HG03196 (cell line): ENCODE results near the gene UQCRFS1.
"Not testable (repeated sequence)": the region's sequence is repeated elsewhere in the genome, so short reads cannot be mapped to it uniquely, and the experiment has no call there.

Experiments
- ATAC-seq: cut with Tn5 transposase; IDR thresholded peaks from one replicate; pipeline ENCODE4 v1.9.1; 2021; ENCODE audit not compliant: unreplicated experiment

The UQCRFS1 gene

GRCh38 chr19:29215322-29215845 lies 2.4 kb upstream of the UQCRFS1 start:
- no peak for ATAC-seq

- ATAC-seq: no peak
Observed at GRCh38 chr19:29214411-29214810, 1.5 kb upstream of the UQCRFS1 start.

GRCh38 chr19:29212356-29212647 lies 649 bp downstream of the UQCRFS1 start:
- ATAC-seq: no peak

- ATAC-seq: no peak
Observed at GRCh38 chr19:29211562-29212355, 1.2 kb downstream of the UQCRFS1 start.

- not testable (repeated sequence) for ATAC-seq
Observed at GRCh38 chr19:29211041-29211440, 1.9 kb downstream of the UQCRFS1 start.

GRCh38 chr19:29210502-29210901 lies 2.4 kb downstream of the UQCRFS1 start:
- ATAC-seq: not testable (repeated sequence)

- not testable (repeated sequence) for ATAC-seq
Observed at GRCh38 chr19:29207403-29208187, 5.4 kb downstream of the UQCRFS1 start.

GRCh38 chr19:29206453-29206852 lies 6.5 kb downstream of the UQCRFS1 start:
- no peak for ATAC-seq

- no peak for ATAC-seq
Observed at GRCh38 chr19:29202281-29202680, 10.7 kb downstream of the UQCRFS1 start.

- no peak for ATAC-seq
Observed at GRCh38 chr19:29201855-29202254, 11.1 kb downstream of the UQCRFS1 start.

- ATAC-seq: no peak
Observed at GRCh38 chr19:29194658-29195057, 18.3 kb downstream of the UQCRFS1 start.

GRCh38 chr19:29193155-29193554 lies 19.8 kb downstream of the UQCRFS1 start:
- no peak for ATAC-seq

- no peak for ATAC-seq
Observed at GRCh38 chr19:29191005-29191404, 21.9 kb downstream of the UQCRFS1 start.

- no peak for ATAC-seq
Observed at GRCh38 chr19:29189033-29189360, 24.0 kb downstream of the UQCRFS1 start.

- no peak for ATAC-seq
Observed at GRCh38 chr19:29188289-29189032, 24.5 kb downstream of the UQCRFS1 start.

GRCh38 chr19:29187676-29188075 lies 25.3 kb downstream of the UQCRFS1 start:
- ATAC-seq: no peak

- no peak for ATAC-seq
Observed at GRCh38 chr19:29185427-29185826, 27.5 kb downstream of the UQCRFS1 start.

GRCh38 chr19:29176981-29177754 lies 35.8 kb downstream of the UQCRFS1 start:
- ATAC-seq: no peak

GRCh38 chr19:29173896-29174295 lies 39.1 kb downstream of the UQCRFS1 start:
- ATAC-seq: no peak

- ATAC-seq: no peak
Observed at GRCh38 chr19:29172302-29172701, 40.6 kb downstream of the UQCRFS1 start.

- ATAC-seq: no peak
Observed at GRCh38 chr19:29171525-29171924, 41.4 kb downstream of the UQCRFS1 start.
